GM10266 (cell line): ENCODE results near the gene LOXHD1.

Experiments
- DNase-seq: peaks from one replicate; pipeline ENCODE4 v3.0.0; 2012; ENCODE audit errors: extremely low spot score
- CTCF ChIP-seq: IDR thresholded peaks from 2 replicates; pipeline ENCODE4 v1.5.1; 2012; ENCODE audit warnings: mild to moderate bottlenecking, low read depth; ENCODE audit not compliant: control insufficient read depth, insufficient read depth; ENCODE audit errors: missing control alignments

The LOXHD1 gene

GRCh38 chr18:46675112-46675511, 18.1 kb upstream of the LOXHD1 start:
- no peak for DNase-seq
- no peak for TF ChIP-seq CTCF

- TF ChIP-seq CTCF: no peak
- no peak for DNase-seq
Measured at GRCh38 chr18:46672062-46672970, 15.3 kb upstream of the LOXHD1 start.

- no peak for TF ChIP-seq CTCF
- DNase-seq: no peak
Measured at GRCh38 chr18:46668694-46669093, 11.7 kb upstream of the LOXHD1 start.

GRCh38 chr18:46668135-46668534, 11.1 kb upstream of the LOXHD1 start:
- no peak for DNase-seq
- TF ChIP-seq CTCF: no peak

- DNase-seq: no peak
- TF ChIP-seq CTCF: no peak
Measured at GRCh38 chr18:46663539-46663938, 6.5 kb upstream of the LOXHD1 start.

GRCh38 chr18:46660957-46661749, 4.1 kb upstream of the LOXHD1 start:
- no peak for TF ChIP-seq CTCF
- DNase-seq: no peak

- TF ChIP-seq CTCF: no peak
- DNase-seq: no peak
Measured at GRCh38 chr18:46659484-46659883, 2.5 kb upstream of the LOXHD1 start.
